ENCODE data around the gene CFAP97D2.
"Not testable (repeated sequence)": the region's sequence is repeated elsewhere in the genome, so short reads cannot be mapped to it uniquely, and the experiment has no call there.

CFAP97D2 gene

GRCh38 chr13:114158869-114159666 is 20.0 kb upstream of the CFAP97D2 start:
- DNase-seq (ENCODE audit: low spot score) = not testable (repeated sequence)

GRCh38 chr13:114161028-114161556 is 18.0 kb upstream of the CFAP97D2 start:
- DNase-seq (ENCODE audit: low spot score) = no peak

GRCh38 chr13:114161644-114162532 is 17.2 kb upstream of the CFAP97D2 start:
- DNase-seq (ENCODE audit: low spot score) = no peak

GRCh38 chr13:114162533-114162922 is 16.5 kb upstream of the CFAP97D2 start:
- no peak for DNase-seq (ENCODE audit: low spot score)

GRCh38 chr13:114164053-114164452 is 15.0 kb upstream of the CFAP97D2 start:
- DNase-seq (ENCODE audit: low spot score) = no peak

GRCh38 chr13:114164681-114165429 is 14.2 kb upstream of the CFAP97D2 start:
- DNase-seq (ENCODE audit: low spot score) = no peak

- DNase-seq (ENCODE audit: low spot score) = no peak
These were observed 12.5 kb upstream of the CFAP97D2 start for GRCh38 chr13:114166381-114167131.

- DNase-seq (ENCODE audit: low spot score) = no peak
These were observed 11.6 kb upstream of the CFAP97D2 start for GRCh38 chr13:114167426-114167825.

GRCh38 chr13:114167885-114168284 is 11.2 kb upstream of the CFAP97D2 start:
- no peak for DNase-seq (ENCODE audit: low spot score)

- no peak for DNase-seq (ENCODE audit: low spot score)
These were observed 5.8 kb upstream of the CFAP97D2 start for GRCh38 chr13:114173272-114173671.

- DNase-seq (ENCODE audit: low spot score) = no peak
These were observed 5.3 kb upstream of the CFAP97D2 start for GRCh38 chr13:114173745-114174144.

GRCh38 chr13:114174529-114174961 is 4.5 kb upstream of the CFAP97D2 start:
- DNase-seq (ENCODE audit: low spot score) = no peak

GRCh38 chr13:114176359-114176902 is 2.6 kb upstream of the CFAP97D2 start:
- not testable (repeated sequence) for DNase-seq (ENCODE audit: low spot score)

- no peak for DNase-seq (ENCODE audit: low spot score)
These were observed 1.6 kb upstream of the CFAP97D2 start for GRCh38 chr13:114177245-114178010.

- DNase-seq (ENCODE audit: low spot score) = no peak
These were observed 6.3 kb downstream of the CFAP97D2 start for GRCh38 chr13:114185182-114185971.

- no peak for DNase-seq (ENCODE audit: low spot score)
These were observed 15.8 kb downstream of the CFAP97D2 start for GRCh38 chr13:114194853-114195252.

- DNase-seq (ENCODE audit: low spot score) = no peak
These were observed 17.6 kb downstream of the CFAP97D2 start for GRCh38 chr13:114196629-114197028.

GRCh38 chr13:114198556-114198955 is 19.5 kb downstream of the CFAP97D2 start:
- DNase-seq (ENCODE audit: low spot score) = no peak

GRCh38 chr13:114199526-114199925 is 20.5 kb downstream of the CFAP97D2 start:
- not testable (repeated sequence) for DNase-seq (ENCODE audit: low spot score)
